ENCODE data around the gene MMS22L.

Gene MMS22L

GRCh38 chr6:97282726-97283617 is at the start of gene MMS22L:
Gene MMS22L, minus strand, starts transcription at chr6:97283216. Its CDS starts 739 bp downstream, at chr6:97282477.
- peak; percentile 93 for DNase-seq (ENCODE audit: low spot score)
- in situ Hi-C loops (cut with MboI; ENCODE audit: low sequenced_read_pairs, unreplicated experiment), result no loop called here
- TF ChIP-seq CTCF (IDR thresholded peaks at IDR 0.05; ENCODE audit: borderline replicate concordance, control extremely low read depth, extremely low read depth, insufficient read depth, missing control alignments), result no peak

GRCh38 chr6:97322811-97323210 is 39.8 kb upstream of the MMS22L start:
- TF ChIP-seq CTCF (IDR thresholded peaks at IDR 0.05; ENCODE audit: borderline replicate concordance, control extremely low read depth, extremely low read depth, insufficient read depth, missing control alignments), result no peak
- in situ Hi-C loops (cut with MboI; ENCODE audit: low sequenced_read_pairs, unreplicated experiment), result no loop called here
- no peak for DNase-seq (ENCODE audit: low spot score)

GRCh38 chr6:97322226-97322625 is 39.2 kb upstream of the MMS22L start:
- in situ Hi-C loops (cut with MboI; ENCODE audit: low sequenced_read_pairs, unreplicated experiment), result no loop called here
- no peak for DNase-seq (ENCODE audit: low spot score)
- no peak for TF ChIP-seq CTCF (IDR thresholded peaks at IDR 0.05; ENCODE audit: borderline replicate concordance, control extremely low read depth, extremely low read depth, insufficient read depth, missing control alignments)

GRCh38 chr6:97316978-97317377 is 34.0 kb upstream of the MMS22L start:
- no peak for DNase-seq (ENCODE audit: low spot score)
- TF ChIP-seq CTCF (IDR thresholded peaks at IDR 0.05; ENCODE audit: borderline replicate concordance, control extremely low read depth, extremely low read depth, insufficient read depth, missing control alignments), result no peak
- in situ Hi-C loops (cut with MboI; ENCODE audit: low sequenced_read_pairs, unreplicated experiment), result no loop called here

GRCh38 chr6:97312241-97312640 is 29.2 kb upstream of the MMS22L start:
- no peak for TF ChIP-seq CTCF (IDR thresholded peaks at IDR 0.05; ENCODE audit: borderline replicate concordance, control extremely low read depth, extremely low read depth, insufficient read depth, missing control alignments)
- in situ Hi-C loops (cut with MboI; ENCODE audit: low sequenced_read_pairs, unreplicated experiment), result no loop called here
- no peak for DNase-seq (ENCODE audit: low spot score)

- in situ Hi-C loops (cut with MboI; ENCODE audit: low sequenced_read_pairs, unreplicated experiment), result no loop called here
- no peak for DNase-seq (ENCODE audit: low spot score)
These were observed 23.7 kb upstream of the MMS22L start for GRCh38 chr6:97306544-97307320.

More at GRCh38 chr6:97306544-97307320, 23.7 kb upstream of the MMS22L start:
- no peak for TF ChIP-seq CTCF (IDR thresholded peaks at IDR 0.05; ENCODE audit: borderline replicate concordance, control extremely low read depth, extremely low read depth, insufficient read depth, missing control alignments)

Data from GM13976 (cell line).